Lower leg skin (tissue), 3 donors: ENCODE data around the gene ZNF24.

Experiments used
- POLR2A ChIP-seq, 2 donors: fragments of 450-650 bp; IDR thresholded peaks; one replicate each; pipeline ENCODE4 v1.6.1; 2016 to 2017; ENCODE audit warnings: antibody characterized with exemption in 2 of 2, mild to moderate bottlenecking in 1 of 2, moderate library complexity in 1 of 2
- TF ChIP-seq, protein P1 (sequence below), 3 donors: fragments of 450-650 bp; IDR thresholded peaks; one replicate each; pipeline ENCODE4 v1.5.1; 2016; ENCODE audit warnings: antibody characterized with exemption in 3 of 3, mild to moderate bottlenecking in 3 of 3, moderate library complexity in 2 of 3

DNA sequence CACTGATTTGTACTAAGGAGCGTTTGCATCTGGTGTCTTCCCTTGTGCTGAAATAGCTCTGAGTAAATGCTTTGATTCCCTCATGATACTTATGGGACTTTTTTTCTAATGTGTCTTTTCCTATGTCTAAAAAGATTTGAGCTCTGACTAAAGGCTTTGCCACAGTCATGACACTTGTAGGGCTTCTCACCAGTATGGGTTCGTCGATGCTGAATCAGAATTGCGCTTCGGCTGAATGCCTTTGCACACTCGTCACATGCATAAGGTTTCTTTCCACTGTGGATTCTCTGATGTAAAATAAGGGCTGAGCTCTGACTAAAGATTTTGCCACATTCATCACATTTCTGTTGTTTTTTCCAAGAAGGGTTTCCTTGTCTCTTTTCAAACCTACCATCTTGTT lies 24.9 kb upstream of the ZNF24 start:
- TF ChIP-seq, protein P1, sequence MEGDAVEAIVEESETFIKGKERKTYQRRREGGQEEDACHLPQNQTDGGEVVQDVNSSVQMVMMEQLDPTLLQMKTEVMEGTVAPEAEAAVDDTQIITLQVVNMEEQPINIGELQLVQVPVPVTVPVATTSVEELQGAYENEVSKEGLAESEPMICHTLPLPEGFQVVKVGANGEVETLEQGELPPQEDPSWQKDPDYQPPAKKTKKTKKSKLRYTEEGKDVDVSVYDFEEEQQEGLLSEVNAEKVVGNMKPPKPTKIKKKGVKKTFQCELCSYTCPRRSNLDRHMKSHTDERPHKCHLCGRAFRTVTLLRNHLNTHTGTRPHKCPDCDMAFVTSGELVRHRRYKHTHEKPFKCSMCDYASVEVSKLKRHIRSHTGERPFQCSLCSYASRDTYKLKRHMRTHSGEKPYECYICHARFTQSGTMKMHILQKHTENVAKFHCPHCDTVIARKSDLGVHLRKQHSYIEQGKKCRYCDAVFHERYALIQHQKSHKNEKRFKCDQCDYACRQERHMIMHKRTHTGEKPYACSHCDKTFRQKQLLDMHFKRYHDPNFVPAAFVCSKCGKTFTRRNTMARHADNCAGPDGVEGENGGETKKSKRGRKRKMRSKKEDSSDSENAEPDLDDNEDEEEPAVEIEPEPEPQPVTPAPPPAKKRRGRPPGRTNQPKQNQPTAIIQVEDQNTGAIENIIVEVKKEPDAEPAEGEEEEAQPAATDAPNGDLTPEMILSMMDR (IDR thresholded peaks at IDR 0.05), result no peak
- TF ChIP-seq POLR2A (IDR thresholded peaks at IDR 0.05), result no peak
